ENCODE measurements around the gene TMEM131. TPM values are rescaled to one million over a fixed set of nuclear protein-coding genes. Genes with fewer than 3 reads are reported as not detected.

TMEM131 gene
- total and polyA plus RNA-seq, 10 of the 15 experiments (the other 5 are each of a cell fraction or from before 2014, with no cell fraction given), result 6.0 to 48.2 (median 23.2) TPM

DNA sequence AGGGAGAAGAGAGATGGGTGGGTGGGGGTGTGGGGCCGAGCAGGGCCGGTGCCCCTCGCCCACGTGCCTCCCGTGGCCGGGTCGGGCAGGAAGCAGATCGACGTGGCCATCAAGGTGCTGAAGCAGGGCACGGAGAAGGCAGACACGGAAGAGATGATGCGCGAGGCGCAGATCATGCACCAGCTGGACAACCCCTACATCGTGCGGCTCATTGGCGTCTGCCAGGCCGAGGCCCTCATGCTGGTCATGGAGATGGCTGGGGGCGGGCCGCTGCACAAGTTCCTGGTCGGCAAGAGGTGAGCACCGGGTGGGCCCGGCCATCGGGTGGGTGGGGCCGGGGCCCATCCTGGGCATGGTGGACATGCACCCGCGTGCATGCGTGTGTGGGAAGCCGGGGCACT lies 260.6 kb downstream of the TMEM131 start:
- Histone ChIP-seq H3K27me3 (replicated peaks in 1 of 2; ENCODE audit: control insufficient read depth in 2 of 2, insufficient read depth in 2 of 2, low read length in 1 of 2) (no peaks in the 10 kb centered on the region), H3K9ac (ENCODE audit: control insufficient read depth, insufficient read depth, low read length) (no peak overlapping the region), H3K4me1 (ENCODE audit: control insufficient read depth, insufficient read depth, low read length) (no peaks in the 10 kb centered on the region), H4K20me1 (ENCODE audit: control insufficient read depth, insufficient read depth) (no peaks in the 10 kb centered on the region), H3K9me3 (replicated peaks; ENCODE audit: control insufficient read depth, insufficient read depth, low read length) (peaks cover under 1% of the 10 kb centered on the region; the same call in 1 of the 3 replicates), H3K79me2 (ENCODE audit: control insufficient read depth, insufficient read depth, low read length) (no peaks in the 10 kb centered on the region), H3K36me3 (ENCODE audit: control insufficient read depth in 2 of 2, insufficient read depth in 2 of 2, low read length in 1 of 2) (no peaks in the 10 kb centered on the region), H3K27ac (ENCODE audit: control insufficient read depth, insufficient read depth) (no peak overlapping the region), H2AFZ (ENCODE audit: control insufficient read depth, low read depth, low read length) (no peak overlapping the region), H3K4me3 (no peak overlapping the region), H3K4me2 (ENCODE audit: control insufficient read depth, insufficient read depth) (no peak overlapping the region)
- SMC1A ChIA-PET (ENCODE audit: uncharacterized antibody, unreplicated experiment), result no interaction called here
- in situ Hi-C loops (cut with MboI), result loop anchor here (10.0 kb wide), 2 partner anchors 650 to 1670 kb away; no protein-coding TSS in a partner anchor
- RAD21 ChIA-PET (ENCODE audit: unreplicated experiment), result no interaction called here
- CTCF ChIA-PET, result no interaction called here
- FAIRE-seq, result no peak
- POLR2A ChIA-PET, result no interaction called here
- no TSS peak for BruUV-seq (replicated peaks)
- DNase-seq (ENCODE audit: low read depth, low spot score), result no peak
- intact Hi-C loops (cut with micrococcal nuclease; ENCODE audit: unreplicated experiment), result no loop called here
- WGBS (ENCODE audit: insufficient coverage, insufficient replicate concordance, low lambda C conversion rate, missing lambda C conversion rate), result 71% methylated on average over 22 of the region's 29 CpGs
- no peak for TF ChIP-seq EGR1 (IDR thresholded peaks at IDR 0.05; ENCODE audit: borderline replicate concordance in 1 of 2, low read depth in 2 of 2, low read length in 2 of 2)
- TF ChIP-seq NR2C1 (IDR thresholded peaks at IDR 0.05), result no peak
- TF ChIP-seq MYB (IDR thresholded peaks at IDR 0.05; ENCODE audit: borderline replicate concordance, low read depth, low read length), result no peak
- TF ChIP-seq ZNF622 (IDR thresholded peaks at IDR 0.05), result no peak
- no peak for TF ChIP-seq HDAC2 (IDR thresholded peaks at IDR 0.05)
- TF ChIP-seq, protein P1, sequence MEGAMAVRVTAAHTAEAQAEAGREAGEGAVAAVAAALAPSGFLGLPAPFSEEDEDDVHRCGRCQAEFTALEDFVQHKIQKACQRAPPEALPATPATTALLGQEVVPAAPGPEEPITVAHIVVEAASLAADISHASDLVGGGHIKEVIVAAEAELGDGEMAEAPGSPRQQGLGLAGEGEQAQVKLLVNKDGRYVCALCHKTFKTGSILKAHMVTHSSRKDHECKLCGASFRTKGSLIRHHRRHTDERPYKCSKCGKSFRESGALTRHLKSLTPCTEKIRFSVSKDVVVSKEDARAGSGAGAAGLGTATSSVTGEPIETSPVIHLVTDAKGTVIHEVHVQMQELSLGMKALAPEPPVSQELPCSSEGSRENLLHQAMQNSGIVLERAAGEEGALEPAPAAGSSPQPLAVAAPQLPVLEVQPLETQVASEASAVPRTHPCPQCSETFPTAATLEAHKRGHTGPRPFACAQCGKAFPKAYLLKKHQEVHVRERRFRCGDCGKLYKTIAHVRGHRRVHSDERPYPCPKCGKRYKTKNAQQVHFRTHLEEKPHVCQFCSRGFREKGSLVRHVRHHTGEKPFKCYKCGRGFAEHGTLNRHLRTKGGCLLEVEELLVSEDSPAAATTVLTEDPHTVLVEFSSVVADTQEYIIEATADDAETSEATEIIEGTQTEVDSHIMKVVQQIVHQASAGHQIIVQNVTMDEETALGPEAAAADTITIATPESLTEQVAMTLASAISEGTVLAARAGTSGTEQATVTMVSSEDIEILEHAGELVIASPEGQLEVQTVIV (IDR thresholded peaks at IDR 0.05; ENCODE audit: borderline replicate concordance, partially characterized antibody), result no peak
- ATAC-seq, result no peak

All from GM12878 (cell line).